ENCODE results near the gene DNAJC1. TPM values are rescaled to one million over a fixed set of nuclear protein-coding genes. Genes with fewer than 3 reads are reported as not detected.
A peak's percentile ranks its signal among the peaks of the same experiment; 100 is the strongest.

The DNAJC1 gene
- 10.8 and 19.1 TPM in 2 replicates for total RNA-seq (2021)
- percentile 66 among the genes with signal in this experiment for Bru-seq, nascent RNA
- percentile 51 among the genes with signal in this experiment for BruChase-seq, experiment 1, labeled RNA remaining after a 2-hour chase
- percentile 43 among the genes with signal in this experiment for BruChase-seq, experiment 2, labeled RNA remaining after a 6-hour chase
- long read RNA-seq, transcript DNAJC1-202 (12 exons, 2,106 nt) = major isoform, 29 of 38 reads
- long read RNA-seq, partial matches to known transcripts = 2 of 38 reads
- long read RNA-seq, other reads (novel, unspliced or antisense) = 7 of 38 reads

GRCh38 chr10:22003177-22003963 lies at the start of gene DNAJC1:
DNAJC1 (minus strand) TSS chr10:22003730; CDS start chr10:22003434, 296 bp downstream.
- intact Hi-C loops (cut with micrococcal nuclease; ENCODE audit: unreplicated experiment) = loop anchor here (2.0 kb wide), 3 partner anchors 225 to 1091 kb away; partner anchors contain the start of genes COMMD3 and MSRB2
- Histone ChIP-seq H2AFZ (peak within 1 kb of the TSS; percentile 89), H3K27me3 (ENCODE audit: insufficient read depth, low read depth) (no peaks in the 10 kb centered on the region), H3K4me1 (replicated peaks; ENCODE audit: insufficient read depth) (peaks cover 13% of the 10 kb centered on the region), H3K9me3 (ENCODE audit: insufficient read depth, low read depth) (no peaks in the 10 kb centered on the region), H3F3A (ENCODE audit: insufficient read depth, low read depth) (peaks cover 7% of the 10 kb centered on the region; the same call in 1 of the 2 replicates), H3K9me2 (ENCODE audit: insufficient read depth) (no peaks in the 10 kb centered on the region), H3K27ac (peak within 1 kb of the TSS; percentile 48), H3K4me2 (peak within 1 kb of the TSS; percentile 85), H4K20me1 (ENCODE audit: insufficient read depth) (no peaks in the 10 kb centered on the region), H3K4me3 (peak within 1 kb of the TSS; percentile 93), H3K36me3 (ENCODE audit: low read depth) (no peaks in the 10 kb centered on the region), H3K79me2 (ENCODE audit: low read depth) (peaks cover 22% of the 10 kb centered on the region)
- no peak for TF ChIP-seq CTCF (conservative IDR thresholded peaks at IDR 0.05)
- TF ChIP-seq EZH2 (IDR thresholded peaks at IDR 0.05; ENCODE audit: low read depth) = no peak
- POLR2A ChIA-PET (ENCODE audit: unreplicated experiment) = interaction anchor here (0.6 to 0.7 kb wide), 4 partner anchors 225 to 1335 kb away, joined by 3 to 6 read pairs (median 4); no protein-coding TSS in a partner anchor
- no TSS peak for BruUV-seq (replicated peaks)
- peak; percentile 78 to 96 for DNase-seq
- CTCF ChIA-PET = interaction anchor here (1.0 kb wide), 1 partner anchor 337 kb away, joined by 4 read pairs; no protein-coding TSS in a partner anchor

GRCh38 chr10:22053048-22053447 lies 49.5 kb upstream of the DNAJC1 start:
- intact Hi-C loops (cut with micrococcal nuclease; ENCODE audit: unreplicated experiment) = no loop called here
- Histone ChIP-seq H3K79me2 (ENCODE audit: low read depth) (no peaks in the 10 kb centered on the region), H3K4me2 (no peak overlapping the region), H3K27me3 (ENCODE audit: insufficient read depth, low read depth) (no peaks in the 10 kb centered on the region), H3K36me3 (ENCODE audit: low read depth) (no peaks in the 10 kb centered on the region), H2AFZ (no peak overlapping the region), H4K20me1 (ENCODE audit: insufficient read depth) (no peaks in the 10 kb centered on the region), H3K9me2 (ENCODE audit: insufficient read depth) (no peaks in the 10 kb centered on the region), H3F3A (ENCODE audit: insufficient read depth, low read depth) (no peaks in the 10 kb centered on the region), H3K9me3 (ENCODE audit: insufficient read depth, low read depth) (no peaks in the 10 kb centered on the region), H3K4me1 (replicated peaks; ENCODE audit: insufficient read depth) (no peaks in the 10 kb centered on the region), H3K4me3 (no peak overlapping the region), H3K27ac (no peak overlapping the region)
- DNase-seq = no peak
- no peak for TF ChIP-seq EZH2 (IDR thresholded peaks at IDR 0.05; ENCODE audit: low read depth)
- TF ChIP-seq CTCF (conservative IDR thresholded peaks at IDR 0.05) = no peak
- no TSS peak for BruUV-seq (replicated peaks)
- POLR2A ChIA-PET (ENCODE audit: unreplicated experiment) = no interaction called here
- CTCF ChIA-PET = no interaction called here

- Histone ChIP-seq H3K36me3 (ENCODE audit: low read depth) (no peaks in the 10 kb centered on the region), H3K9me3 (ENCODE audit: insufficient read depth, low read depth) (no peaks in the 10 kb centered on the region), H3K4me3 (no peak overlapping the region), H2AFZ (no peak overlapping the region), H3K4me2 (no peak overlapping the region), H3K27ac (no peak overlapping the region), H4K20me1 (ENCODE audit: insufficient read depth) (no peaks in the 10 kb centered on the region), H3K4me1 (replicated peaks; ENCODE audit: insufficient read depth) (no peaks in the 10 kb centered on the region), H3K79me2 (ENCODE audit: low read depth) (no peaks in the 10 kb centered on the region), H3F3A (ENCODE audit: insufficient read depth, low read depth) (no peaks in the 10 kb centered on the region), H3K27me3 (ENCODE audit: insufficient read depth, low read depth) (no peaks in the 10 kb centered on the region), H3K9me2 (ENCODE audit: insufficient read depth) (no peaks in the 10 kb centered on the region)
- no TSS peak for BruUV-seq (replicated peaks)
- ChIA-PET CTCF (no interaction called here), POLR2A (ENCODE audit: unreplicated experiment) (no interaction called here)
- intact Hi-C loops (cut with micrococcal nuclease; ENCODE audit: unreplicated experiment) = no loop called here
- DNase-seq = no peak
- TF ChIP-seq EZH2 (IDR thresholded peaks at IDR 0.05; ENCODE audit: low read depth) (no peak), CTCF (conservative IDR thresholded peaks at IDR 0.05) (no peak)
Observed at GRCh38 chr10:22049635-22050034, 46.1 kb upstream of the DNAJC1 start.
